ENCODE results near the gene DPP8. TPM values are rescaled to one million over a fixed set of nuclear protein-coding genes. Genes with fewer than 3 reads are reported as not detected.
"Not testable (repeated sequence)": the region's sequence is repeated elsewhere in the genome, so short reads cannot be mapped to it uniquely, and the experiment has no call there.

The DPP8 gene
- total and polyA plus RNA-seq, 3 experiments from 2014 or later, result 31.1 to 52.9 (median 33.8) TPM

DNA sequence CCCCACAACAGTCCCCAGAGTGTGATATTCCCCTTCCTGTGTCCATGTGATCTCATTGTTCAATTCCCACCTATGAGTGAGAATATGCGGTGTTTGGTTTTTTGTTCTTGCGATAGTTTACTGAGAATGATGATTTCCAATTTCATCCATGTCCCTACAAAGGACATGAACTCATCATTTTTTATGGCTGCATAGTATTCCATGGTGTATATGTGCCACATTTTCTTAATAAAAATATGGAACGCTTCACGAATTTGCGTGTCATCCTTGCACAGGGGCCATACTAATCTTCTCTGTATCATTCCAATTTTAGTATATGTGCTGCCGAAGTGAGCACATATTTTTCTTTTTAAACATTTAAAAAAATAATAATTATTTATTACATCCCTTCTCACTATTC lies 35.4 kb upstream of the DPP8 start:
- H3K27ac Mint-ChIP-seq; H3K27me3 ChIP-seq (ENCODE audit: insufficient read depth, low read length, poor library complexity, severe bottlenecking); H3K4me1 ChIP-seq (ENCODE audit: insufficient read depth, low read length); POLR2A ChIA-PET; H3K9me3 Mint-ChIP-seq; H3K27ac ChIP-seq (ENCODE audit: low read depth, low read length); CTCF ChIA-PET; H3K9me3 ChIP-seq (ENCODE audit: low read length); DNase-seq; H3K4me3 Mint-ChIP-seq; H3K4me3 ChIP-seq (ENCODE audit: low read length); H3K27me3 Mint-ChIP-seq; H3K36me3 ChIP-seq (ENCODE audit: insufficient read depth, low read length): not testable (repeated sequence)
- H3K36me3 Mint-ChIP-seq, result peaks cover 8 to 50% (median 15%) of the 10 kb centered on the region in 3 donors
- peaks cover 15 to 21% (median 16%) of the 10 kb centered on the region in 3 donors for H3K4me1 Mint-ChIP-seq

DNA sequence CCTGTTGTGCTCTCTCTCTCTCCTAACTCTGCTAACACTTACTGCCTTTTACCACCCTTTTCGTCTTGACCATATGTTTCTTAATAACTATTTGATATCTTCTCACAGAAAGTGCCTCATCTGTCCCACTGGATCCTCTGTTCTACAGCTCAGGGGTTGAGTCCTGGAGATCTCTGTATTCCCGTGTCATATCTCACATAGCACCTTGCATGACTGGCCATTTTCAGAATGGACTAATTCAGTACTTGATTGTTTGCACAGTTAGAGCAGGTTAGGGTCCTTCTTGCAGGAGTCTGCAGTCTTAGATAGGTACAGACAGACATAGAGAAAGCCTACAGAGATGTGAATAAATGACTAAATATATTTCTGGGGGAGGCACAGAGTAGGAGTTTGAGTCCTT lies 33.7 kb upstream of the DPP8 start:
- H3K4me3 Mint-ChIP-seq, result no peak overlapping the region
- H3K27ac Mint-ChIP-seq, result peak overlapping the region in 2 of 8 donors; percentile 2 to 3
- no peak overlapping the region for H3K4me3 ChIP-seq (ENCODE audit: low read length)
- no peaks in the 10 kb centered on the region for H3K9me3 ChIP-seq (ENCODE audit: low read length)
- no peaks in the 10 kb centered on the region for H3K4me1 ChIP-seq (ENCODE audit: insufficient read depth, low read length)
- no peaks in the 10 kb centered on the region for H3K9me3 Mint-ChIP-seq
- H3K27me3 Mint-ChIP-seq, result no peaks in the 10 kb centered on the region
- CTCF ChIA-PET, result no interaction called here
- H3K36me3 Mint-ChIP-seq, result peaks cover 8 to 34% (median 11%) of the 10 kb centered on the region in 3 donors
- DNase-seq, result no peak
- H3K27me3 ChIP-seq (ENCODE audit: insufficient read depth, low read length, poor library complexity, severe bottlenecking), result no peaks in the 10 kb centered on the region
- POLR2A ChIA-PET, result no interaction called here
- no peak overlapping the region for H3K27ac ChIP-seq (ENCODE audit: low read depth, low read length)
- peaks cover 9% of the 10 kb centered on the region for H3K36me3 ChIP-seq (ENCODE audit: insufficient read depth, low read length)
- peaks cover 17 to 30% (median 21%) of the 10 kb centered on the region in 3 donors for H3K4me1 Mint-ChIP-seq

DNA sequence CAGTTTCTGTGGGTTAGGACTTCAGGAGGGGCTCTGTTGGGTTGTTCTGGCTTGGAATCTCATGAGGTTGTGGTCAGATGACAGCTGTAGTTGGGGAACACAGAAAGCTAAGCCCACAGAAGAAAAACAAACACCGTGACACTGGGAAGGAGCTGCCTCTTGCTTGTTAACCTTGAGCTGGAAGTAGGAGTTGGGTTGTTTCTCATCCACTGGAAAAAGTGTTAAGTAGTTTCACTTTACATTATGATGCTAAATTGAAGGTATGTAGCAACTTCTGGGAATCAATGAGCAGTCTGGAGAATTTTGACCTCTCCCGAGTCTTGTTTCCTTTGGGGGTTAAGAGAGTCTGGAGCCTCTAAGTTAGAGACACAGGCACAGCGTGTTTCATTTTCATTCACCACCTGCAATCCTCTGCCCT lies 33.2 kb upstream of the DPP8 start:
- ChIA-PET CTCF (no interaction called here), POLR2A (no interaction called here)
- no peak for DNase-seq
- Mint-ChIP-seq H3K36me3 (peaks cover 8 to 31% (median 9%) of the 10 kb centered on the region in 3 donors), H3K27ac (peak overlapping the region in 4 of 8 donors; percentile 17 to 83 (median 58)), H3K4me3 (no peak overlapping the region), H3K9me3 (no peaks in the 10 kb centered on the region), H3K4me1 (peaks cover 19 to 30% (median 24%) of the 10 kb centered on the region in 3 donors), H3K27me3 (no peaks in the 10 kb centered on the region)
- peak overlapping the region; percentile 25 for H3K27ac ChIP-seq (ENCODE audit: low read depth, low read length)
- H3K4me1 ChIP-seq (ENCODE audit: insufficient read depth, low read length), result no peaks in the 10 kb centered on the region
- H3K27me3 ChIP-seq (ENCODE audit: insufficient read depth, low read length, poor library complexity, severe bottlenecking), result no peaks in the 10 kb centered on the region
- no peaks in the 10 kb centered on the region for H3K9me3 ChIP-seq (ENCODE audit: low read length)
- peaks cover 9% of the 10 kb centered on the region for H3K36me3 ChIP-seq (ENCODE audit: insufficient read depth, low read length)
- no peak overlapping the region for H3K4me3 ChIP-seq (ENCODE audit: low read length)

DNA sequence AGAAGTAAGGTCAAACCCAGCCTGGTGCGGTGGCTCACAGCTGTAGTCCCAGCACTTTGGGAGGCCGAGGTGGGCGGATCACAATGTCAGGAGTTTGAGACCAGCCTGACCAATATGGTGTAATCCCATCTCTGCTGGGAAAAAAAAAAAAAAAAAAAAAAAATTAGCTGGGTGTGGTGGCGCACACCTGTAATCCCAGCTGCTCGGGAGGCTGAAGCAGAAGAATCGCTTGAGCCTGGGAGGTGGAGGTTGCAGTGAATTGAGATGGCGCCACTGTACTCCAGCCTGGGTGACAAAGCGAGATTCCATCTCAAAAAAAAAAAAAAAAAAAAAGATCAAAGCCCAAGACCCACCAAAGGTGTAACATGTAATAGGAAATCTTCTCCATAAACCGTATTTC lies 31.8 kb upstream of the DPP8 start:
- CTCF ChIA-PET, result interaction anchor here (0.7 to 0.9 kb wide), 2 partner anchors 13 to 531 kb away, joined by 3 to 6 read pairs; no protein-coding TSS in a partner anchor
- H3K4me1 ChIP-seq (ENCODE audit: insufficient read depth, low read length); H3K9me3 ChIP-seq (ENCODE audit: low read length); H3K27ac Mint-ChIP-seq; H3K36me3 ChIP-seq (ENCODE audit: insufficient read depth, low read length); H3K27ac ChIP-seq (ENCODE audit: low read depth, low read length); H3K4me3 ChIP-seq (ENCODE audit: low read length); DNase-seq; H3K27me3 ChIP-seq (ENCODE audit: insufficient read depth, low read length, poor library complexity, severe bottlenecking); H3K4me3 Mint-ChIP-seq; H3K27me3 Mint-ChIP-seq; POLR2A ChIA-PET; H3K9me3 Mint-ChIP-seq: not testable (repeated sequence)
- H3K36me3 Mint-ChIP-seq, result peaks cover 0 to 18% (median 6%) of the 10 kb centered on the region in 3 donors
- H3K4me1 Mint-ChIP-seq, result peaks cover 19 to 33% (median 25%) of the 10 kb centered on the region in 3 donors

DNA sequence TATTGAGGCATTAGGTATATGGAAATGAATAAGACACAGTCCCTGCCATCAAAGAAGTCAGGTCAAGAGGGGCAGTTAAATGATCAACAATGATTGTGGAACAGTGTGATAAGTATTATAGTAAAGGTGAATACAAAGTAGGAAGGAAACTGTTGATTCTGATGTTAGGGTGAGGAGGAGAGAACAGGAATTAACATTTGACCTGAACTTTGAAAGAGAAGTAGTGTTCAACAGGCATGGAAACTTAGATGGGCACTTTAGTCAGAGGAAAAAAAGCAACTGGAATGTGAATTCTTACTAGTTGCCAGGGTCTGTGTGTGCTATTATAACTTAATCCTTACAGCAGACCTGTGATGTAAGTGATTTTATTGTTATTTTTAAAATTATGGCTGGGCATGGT lies 30.4 kb upstream of the DPP8 start:
- H3K36me3 ChIP-seq (ENCODE audit: insufficient read depth, low read length), result no peaks in the 10 kb centered on the region
- peaks cover 0 to 5% (median 0%) of the 10 kb centered on the region in 3 donors for H3K36me3 Mint-ChIP-seq
- ChIA-PET CTCF (no interaction called here), POLR2A (no interaction called here)
- H3K4me1 ChIP-seq (ENCODE audit: insufficient read depth, low read length), result no peaks in the 10 kb centered on the region
- peak overlapping the region in 1 of 8 donors; percentile 2 for H3K27ac Mint-ChIP-seq
- DNase-seq, result no peak
- H3K4me3 Mint-ChIP-seq, result no peak overlapping the region
- H3K27ac ChIP-seq (ENCODE audit: low read depth, low read length), result no peak overlapping the region
- no peak overlapping the region for H3K4me3 ChIP-seq (ENCODE audit: low read length)
- no peaks in the 10 kb centered on the region for H3K27me3 Mint-ChIP-seq
- no peaks in the 10 kb centered on the region for H3K27me3 ChIP-seq (ENCODE audit: insufficient read depth, low read length, poor library complexity, severe bottlenecking)
- H3K4me1 Mint-ChIP-seq, result peaks cover 22 to 39% (median 30%) of the 10 kb centered on the region in 3 donors
- H3K9me3 Mint-ChIP-seq, result no peaks in the 10 kb centered on the region
- no peaks in the 10 kb centered on the region for H3K9me3 ChIP-seq (ENCODE audit: low read length)

DNA sequence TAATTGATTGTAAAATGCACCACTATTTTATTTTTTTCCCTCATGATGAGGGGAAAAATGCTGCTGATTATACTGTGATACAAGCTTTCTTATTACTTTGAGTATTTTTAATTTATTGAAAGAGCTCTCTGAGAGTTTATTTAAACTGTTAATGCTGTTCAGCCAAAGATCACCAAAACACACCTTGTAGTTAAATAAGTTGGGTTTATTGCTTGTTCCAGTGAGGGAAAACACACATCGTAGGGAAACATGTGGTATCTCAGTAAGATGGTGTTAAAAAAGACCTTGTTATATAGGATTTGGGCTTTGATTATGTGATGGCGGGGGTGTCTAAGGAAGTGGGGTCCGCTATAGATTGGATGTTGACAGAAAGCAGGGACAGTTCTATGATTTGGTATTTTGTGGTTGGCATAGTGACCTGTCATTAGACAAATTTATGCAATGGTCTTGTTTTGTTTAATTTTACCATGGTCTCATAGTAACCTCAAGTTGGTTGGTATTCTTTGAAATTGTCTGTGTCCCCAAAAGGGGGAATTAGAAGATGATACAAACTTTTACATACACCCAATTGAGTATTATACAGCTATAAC lies 23.8 kb upstream of the DPP8 start:
- peaks cover 25 to 44% (median 32%) of the 10 kb centered on the region in 3 donors for H3K4me1 Mint-ChIP-seq
- CTCF ChIA-PET, result no interaction called here

DNA sequence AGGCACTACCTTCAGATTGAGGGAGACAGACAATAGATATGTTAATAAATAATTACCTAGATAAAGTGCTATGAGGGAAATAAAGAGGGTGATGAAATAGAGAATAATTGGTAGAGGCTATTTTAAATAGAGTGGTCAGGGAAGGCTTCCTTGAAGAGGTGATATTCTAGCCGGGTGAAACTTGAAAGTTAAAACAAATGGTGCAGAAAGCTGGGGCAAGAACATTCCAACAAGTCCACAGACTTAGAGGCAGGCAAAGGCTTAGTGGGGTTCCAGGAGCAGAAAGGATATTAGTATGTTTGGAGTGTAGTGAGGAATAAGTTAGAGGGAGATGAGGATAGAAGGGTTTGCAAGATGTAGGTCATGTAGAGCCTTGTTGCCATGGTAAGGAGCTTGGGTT lies 22.8 kb upstream of the DPP8 start:
- Mint-ChIP-seq H3K4me3 (no peak overlapping the region), H3K27ac (peak overlapping the region in 2 of 8 donors; percentile 8 to 28), H3K4me1 (peaks cover 23 to 49% (median 28%) of the 10 kb centered on the region in 3 donors), H3K27me3 (no peaks in the 10 kb centered on the region), H3K36me3 (peaks cover 1 to 4% (median 2%) of the 10 kb centered on the region in 3 donors), H3K9me3 (no peaks in the 10 kb centered on the region)
- ChIA-PET POLR2A (no interaction called here), CTCF (no interaction called here)
- Histone ChIP-seq H3K9me3 (ENCODE audit: low read length) (no peaks in the 10 kb centered on the region), H3K27ac (ENCODE audit: low read depth, low read length) (no peak overlapping the region), H3K36me3 (ENCODE audit: insufficient read depth, low read length) (no peaks in the 10 kb centered on the region), H3K4me3 (ENCODE audit: low read length) (no peak overlapping the region), H3K4me1 (ENCODE audit: insufficient read depth, low read length) (no peaks in the 10 kb centered on the region), H3K27me3 (ENCODE audit: insufficient read depth, low read length, poor library complexity, severe bottlenecking) (no peaks in the 10 kb centered on the region)
- no peak for DNase-seq

More for the DNA sequence above, 23.8 kb upstream of the DPP8 start:
- no peaks in the 10 kb centered on the region for H3K27me3 Mint-ChIP-seq
- H3K9me3 Mint-ChIP-seq, result no peaks in the 10 kb centered on the region
- H3K27me3 ChIP-seq (ENCODE audit: insufficient read depth, low read length, poor library complexity, severe bottlenecking), result no peaks in the 10 kb centered on the region
- H3K27ac Mint-ChIP-seq, result no peak overlapping the region
- DNase-seq, result no peak
- no peak overlapping the region for H3K4me3 ChIP-seq (ENCODE audit: low read length)
- no peaks in the 10 kb centered on the region for H3K4me1 ChIP-seq (ENCODE audit: insufficient read depth, low read length)
- H3K4me3 Mint-ChIP-seq, result no peak overlapping the region
- no peaks in the 10 kb centered on the region for H3K36me3 ChIP-seq (ENCODE audit: insufficient read depth, low read length)
- H3K36me3 Mint-ChIP-seq, result peaks cover 1 to 4% (median 1%) of the 10 kb centered on the region in 3 donors
- H3K9me3 ChIP-seq (ENCODE audit: low read length), result no peaks in the 10 kb centered on the region
- POLR2A ChIA-PET, result interaction anchor here (0.5 kb wide), 1 partner anchor 24 kb away, joined by 3 read pairs; no protein-coding TSS in a partner anchor
- H3K27ac ChIP-seq (ENCODE audit: low read depth, low read length), result no peak overlapping the region

DNA sequence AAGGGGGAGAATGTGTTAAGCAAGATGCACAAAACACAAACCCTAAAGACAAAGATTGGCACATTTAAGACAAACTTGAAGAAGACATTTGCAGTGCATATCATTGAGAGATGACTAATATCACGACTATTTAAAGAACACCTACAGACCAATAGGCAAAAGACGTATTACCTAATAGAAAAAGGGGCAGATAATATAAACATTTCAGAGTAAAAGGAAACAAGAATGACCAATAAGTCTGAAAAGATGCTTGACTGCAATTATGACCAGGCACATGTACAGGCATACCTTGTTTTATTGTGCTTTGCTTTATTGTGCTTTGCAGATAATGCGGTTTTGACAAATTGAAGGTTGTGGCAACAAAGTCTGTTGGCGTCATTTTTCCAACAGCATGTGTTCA lies 17.7 kb upstream of the DPP8 start:
- Mint-ChIP-seq H3K27ac (no peak overlapping the region), H3K36me3 (peaks cover 4 to 5% (median 4%) of the 10 kb centered on the region in 3 donors), H3K9me3 (no peaks in the 10 kb centered on the region), H3K4me3 (no peak overlapping the region), H3K4me1 (peaks cover 34 to 65% (median 42%) of the 10 kb centered on the region in 3 donors), H3K27me3 (no peaks in the 10 kb centered on the region)
- ChIA-PET POLR2A (no interaction called here), CTCF (interaction anchor here (1.4 kb wide), 1 partner anchor 14 kb away, joined by 3 read pairs; no protein-coding TSS in a partner anchor)
- DNase-seq, result no peak
- H3K4me3 ChIP-seq (ENCODE audit: low read length), result no peak overlapping the region
- no peak overlapping the region for H3K27ac ChIP-seq (ENCODE audit: low read depth, low read length)
- no peaks in the 10 kb centered on the region for H3K9me3 ChIP-seq (ENCODE audit: low read length)
- no peaks in the 10 kb centered on the region for H3K27me3 ChIP-seq (ENCODE audit: insufficient read depth, low read length, poor library complexity, severe bottlenecking)
- H3K4me1 ChIP-seq (ENCODE audit: insufficient read depth, low read length), result no peaks in the 10 kb centered on the region
- no peaks in the 10 kb centered on the region for H3K36me3 ChIP-seq (ENCODE audit: insufficient read depth, low read length)

Measured in CD8-positive, alpha-beta memory T cell (primary cell).